ENCODE results near the gene HEG1. TPM values are rescaled to one million over a fixed set of nuclear protein-coding genes. Genes with fewer than 3 reads are reported as not detected.

Gene HEG1
- total and polyA plus RNA-seq, 2 experiments from 2014 or later: 27.2 to 27.3 TPM

- Histone ChIP-seq H3K9me3 (ENCODE audit: low read depth) (no peaks in the 10 kb centered on the region), H3K27ac (peak overlapping the region; percentile 82), H3K9me2 (replicated peaks; ENCODE audit: insufficient read depth) (no peaks in the 10 kb centered on the region), H4K20me1 (ENCODE audit: insufficient read depth, poor library complexity, severe bottlenecking) (no peaks in the 10 kb centered on the region), H3K4me2 (no peak overlapping the region), H2AFZ (no peak overlapping the region), H3K4me1 (ENCODE audit: insufficient read depth) (no peaks in the 10 kb centered on the region), H3K4me3 (no peak overlapping the region), H3K27me3 (no peaks in the 10 kb centered on the region), H3K36me3 (replicated peaks; ENCODE audit: insufficient read depth, low read depth) (no peaks in the 10 kb centered on the region), H3K79me2 (no peaks in the 10 kb centered on the region)
- no peak for DNase-seq (ENCODE audit: low spot score)
- WGBS (ENCODE audit: low lambda C conversion rate, missing lambda C conversion rate): 68% methylated on average over 5 of the region's 5 CpGs
- no peak for TF ChIP-seq EZH2 (IDR thresholded peaks at IDR 0.05; ENCODE audit: borderline replicate concordance)
- TF ChIP-seq EZH2phosphoT487 (IDR thresholded peaks at IDR 0.05; ENCODE audit: low read depth, severe bottlenecking, unreplicated experiment): no peak
- no peak for TF ChIP-seq CTCF (IDR thresholded peaks at IDR 0.05; ENCODE audit: poor library complexity)
Observed at GRCh38 chr3:124935794-124936542, 119.8 kb downstream of the HEG1 start.

- H3K79me2 ChIP-seq: peaks cover 2% of the 10 kb centered on the region
- H3K9me3 ChIP-seq (ENCODE audit: low read depth): no peaks in the 10 kb centered on the region
- no peak overlapping the region for H3K4me2 ChIP-seq
- no peaks in the 10 kb centered on the region for H4K20me1 ChIP-seq (ENCODE audit: insufficient read depth, poor library complexity, severe bottlenecking)
- H3K4me1 ChIP-seq (ENCODE audit: insufficient read depth): no peaks in the 10 kb centered on the region
- H3K27me3 ChIP-seq: no peaks in the 10 kb centered on the region
- H3K4me3 ChIP-seq: no peak overlapping the region
- TF ChIP-seq CTCF (IDR thresholded peaks at IDR 0.05; ENCODE audit: poor library complexity): no peak
- TF ChIP-seq EZH2 (IDR thresholded peaks at IDR 0.05; ENCODE audit: borderline replicate concordance): no peak
- TF ChIP-seq EZH2phosphoT487 (IDR thresholded peaks at IDR 0.05; ENCODE audit: low read depth, severe bottlenecking, unreplicated experiment): no peak
- no peaks in the 10 kb centered on the region for H3K9me2 ChIP-seq (replicated peaks; ENCODE audit: insufficient read depth)
- DNase-seq (ENCODE audit: low spot score): no peak
- H2AFZ ChIP-seq: no peak overlapping the region
- peak overlapping the region; percentile 82 for H3K27ac ChIP-seq
- H3K36me3 ChIP-seq (replicated peaks; ENCODE audit: insufficient read depth, low read depth): no peaks in the 10 kb centered on the region
Observed at GRCh38 chr3:124935264-124935663, 120.5 kb downstream of the HEG1 start.

GRCh38 chr3:124934577-124934976 is 121.2 kb downstream of the HEG1 start, which contains the start of gene MUC13:
TSS of gene MUC13 (minus strand) at chr3:124934751. CDS start at chr3:124934712, 39 bp downstream.
- Histone ChIP-seq H3K9me3 (ENCODE audit: low read depth) (no peaks in the 10 kb centered on the region), H3K27me3 (no peaks in the 10 kb centered on the region), H3K4me1 (ENCODE audit: insufficient read depth) (no peaks in the 10 kb centered on the region), H3K4me3 (no peak within 1 kb of the TSS), H3K36me3 (replicated peaks; ENCODE audit: insufficient read depth, low read depth) (no peaks in the 10 kb centered on the region), H3K4me2 (peak within 1 kb of the TSS; percentile 61), H3K27ac (peak within 1 kb of the TSS; percentile 90), H4K20me1 (ENCODE audit: insufficient read depth, poor library complexity, severe bottlenecking) (no peaks in the 10 kb centered on the region), H3K79me2 (peaks cover 2% of the 10 kb centered on the region), H3K9me2 (replicated peaks; ENCODE audit: insufficient read depth) (no peaks in the 10 kb centered on the region), H2AFZ (no peak within 1 kb of the TSS)
- peak; percentile 53 for DNase-seq (ENCODE audit: low spot score)
- TF ChIP-seq EZH2phosphoT487 (IDR thresholded peaks at IDR 0.05; ENCODE audit: low read depth, severe bottlenecking, unreplicated experiment): no peak
- no peak for TF ChIP-seq CTCF (IDR thresholded peaks at IDR 0.05; ENCODE audit: poor library complexity)
- TF ChIP-seq EZH2 (IDR thresholded peaks at IDR 0.05; ENCODE audit: borderline replicate concordance): no peak
- 65% methylated on average over 5 of the region's 5 CpGs for WGBS (ENCODE audit: low lambda C conversion rate, missing lambda C conversion rate)
